ENCODE measurements around the gene NFIA.
"Not testable (repeated sequence)": the region's sequence is repeated elsewhere in the genome, so short reads cannot be mapped to it uniquely, and the experiment has no call there.

NFIA gene

DNA sequence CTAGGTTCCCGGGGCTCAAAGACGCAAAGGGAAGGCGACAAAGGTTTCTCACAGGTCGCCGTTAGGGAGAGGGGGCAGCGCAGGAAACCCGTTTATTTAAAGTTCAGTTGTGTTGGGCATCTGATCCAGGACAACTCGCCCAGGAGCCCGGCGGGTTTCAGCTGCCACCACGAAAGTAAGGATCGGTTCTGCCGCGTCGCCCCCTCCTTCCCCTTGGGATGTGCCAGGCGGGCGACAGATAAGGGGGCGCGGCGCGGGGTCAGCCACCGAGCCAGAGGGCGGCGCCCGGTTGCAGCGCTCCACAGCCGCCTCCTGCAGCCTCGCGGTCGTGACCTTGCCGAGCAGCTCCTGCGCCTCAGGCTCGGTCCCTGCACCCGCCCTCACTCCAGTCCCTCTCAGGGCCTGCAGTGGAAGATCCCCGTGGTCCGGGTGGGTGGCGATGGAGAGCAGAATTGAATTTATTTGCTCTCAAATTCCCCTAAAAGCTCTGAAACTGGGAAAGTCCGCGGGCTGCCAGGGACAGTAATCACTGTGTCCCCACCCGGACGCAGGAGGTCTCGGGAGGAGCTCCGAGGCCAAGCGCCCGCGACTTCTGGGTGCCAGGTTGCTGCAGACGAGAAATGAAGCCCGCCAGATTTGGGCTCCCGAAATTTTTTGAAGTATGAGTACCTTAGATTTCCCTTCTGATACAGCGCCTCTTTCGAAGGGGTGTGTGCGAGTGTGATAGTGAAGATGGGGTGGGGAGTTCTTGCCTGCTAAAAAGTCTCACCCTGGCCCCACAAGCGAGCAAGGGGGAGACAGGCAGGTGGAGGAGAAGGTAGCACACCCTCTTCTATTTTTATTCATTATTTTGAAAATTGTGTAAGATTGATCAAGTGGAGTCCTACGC lies 28.4 kb upstream of the NFIA start:
- peak overlapping the region; percentile 96 for H3K4me3 ChIP-seq
- TF ChIP-seq, protein P1, sequence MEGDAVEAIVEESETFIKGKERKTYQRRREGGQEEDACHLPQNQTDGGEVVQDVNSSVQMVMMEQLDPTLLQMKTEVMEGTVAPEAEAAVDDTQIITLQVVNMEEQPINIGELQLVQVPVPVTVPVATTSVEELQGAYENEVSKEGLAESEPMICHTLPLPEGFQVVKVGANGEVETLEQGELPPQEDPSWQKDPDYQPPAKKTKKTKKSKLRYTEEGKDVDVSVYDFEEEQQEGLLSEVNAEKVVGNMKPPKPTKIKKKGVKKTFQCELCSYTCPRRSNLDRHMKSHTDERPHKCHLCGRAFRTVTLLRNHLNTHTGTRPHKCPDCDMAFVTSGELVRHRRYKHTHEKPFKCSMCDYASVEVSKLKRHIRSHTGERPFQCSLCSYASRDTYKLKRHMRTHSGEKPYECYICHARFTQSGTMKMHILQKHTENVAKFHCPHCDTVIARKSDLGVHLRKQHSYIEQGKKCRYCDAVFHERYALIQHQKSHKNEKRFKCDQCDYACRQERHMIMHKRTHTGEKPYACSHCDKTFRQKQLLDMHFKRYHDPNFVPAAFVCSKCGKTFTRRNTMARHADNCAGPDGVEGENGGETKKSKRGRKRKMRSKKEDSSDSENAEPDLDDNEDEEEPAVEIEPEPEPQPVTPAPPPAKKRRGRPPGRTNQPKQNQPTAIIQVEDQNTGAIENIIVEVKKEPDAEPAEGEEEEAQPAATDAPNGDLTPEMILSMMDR (IDR thresholded peaks at IDR 0.05), result no peak
- no peak for DNase-seq (ENCODE audit: low spot score)
- H3K27ac ChIP-seq, result peak overlapping the region; percentile 89 to 99

DNA sequence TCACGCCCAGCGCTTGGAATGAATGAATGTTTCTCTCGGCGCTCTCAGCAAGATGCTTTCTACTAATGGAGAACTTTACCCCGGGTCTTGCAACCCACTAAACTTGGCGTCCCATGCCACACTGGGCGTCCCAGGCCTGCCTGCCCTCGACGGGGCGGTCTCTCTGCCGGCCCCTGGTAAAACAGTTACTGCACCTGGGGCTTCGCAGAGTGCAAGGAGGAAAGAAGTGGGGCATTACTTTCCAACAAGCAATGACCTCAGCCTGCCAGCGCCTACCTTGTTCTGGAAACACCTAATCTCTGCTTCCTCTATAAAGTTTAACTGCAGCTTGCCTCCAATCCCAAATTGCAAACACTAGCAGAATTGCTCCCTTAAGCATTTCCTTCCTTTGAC lies 27.8 kb upstream of the NFIA start:
- TF ChIP-seq, protein P1 (IDR thresholded peaks at IDR 0.05), result no peak
- H3K27ac ChIP-seq, result peak overlapping the region; percentile 89 to 99
- H3K4me3 ChIP-seq, result peak overlapping the region; percentile 96
- DNase-seq (ENCODE audit: low spot score), result no peak

DNA sequence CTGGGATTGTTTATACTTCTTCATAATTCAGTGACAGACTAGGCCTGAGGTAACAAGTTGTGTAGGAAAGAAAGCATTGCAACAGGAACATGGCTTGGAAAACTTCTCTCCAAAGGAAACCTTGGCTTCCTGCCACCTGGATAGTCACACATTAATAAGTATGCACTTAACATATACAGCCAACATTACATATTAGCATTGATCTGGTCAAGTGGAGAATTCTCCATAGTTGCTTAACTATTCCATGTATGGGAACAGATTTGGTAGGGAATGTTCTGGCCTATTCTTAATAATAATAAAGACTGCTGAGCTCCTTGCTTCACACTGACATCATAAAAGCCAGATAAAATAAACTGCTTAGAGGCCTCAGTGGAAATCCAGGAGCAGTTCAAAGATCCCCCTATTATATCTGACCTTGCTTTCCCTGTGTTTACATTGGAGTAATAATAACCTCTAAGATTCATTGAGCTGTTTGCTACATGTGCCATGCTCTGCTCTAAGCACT lies 27.2 kb upstream of the NFIA start:
- Histone ChIP-seq H3K27ac (peak overlapping the region; percentile 89 to 99), H3K4me3 (no peak overlapping the region)
- no peak for DNase-seq (ENCODE audit: low spot score)
- TF ChIP-seq, protein P1 (IDR thresholded peaks at IDR 0.05), result no peak

DNA sequence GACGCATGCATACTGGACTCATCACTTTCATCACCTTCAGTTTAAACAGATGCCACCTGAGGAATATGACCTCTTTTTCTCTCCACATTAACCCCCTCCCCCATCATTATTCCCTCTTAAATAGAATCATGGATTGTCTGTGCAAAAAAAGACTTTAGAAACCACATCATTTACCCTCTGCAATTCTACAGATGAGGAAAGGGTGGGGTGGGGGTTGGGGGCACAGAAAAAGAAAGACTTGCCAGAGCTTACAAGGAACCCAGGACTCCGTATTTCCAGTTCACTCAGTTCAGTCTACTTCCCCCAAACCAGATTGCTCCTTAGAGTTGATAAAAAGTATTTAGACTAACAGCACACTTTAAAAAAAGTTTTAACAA lies 26.2 kb upstream of the NFIA start:
- Histone ChIP-seq H3K27ac (peak overlapping the region; percentile 89 to 99), H3K4me3 (peak overlapping the region; percentile 82)
- TF ChIP-seq, protein P1 (IDR thresholded peaks at IDR 0.05), result no peak
- DNase-seq (ENCODE audit: low spot score), result no peak

DNA sequence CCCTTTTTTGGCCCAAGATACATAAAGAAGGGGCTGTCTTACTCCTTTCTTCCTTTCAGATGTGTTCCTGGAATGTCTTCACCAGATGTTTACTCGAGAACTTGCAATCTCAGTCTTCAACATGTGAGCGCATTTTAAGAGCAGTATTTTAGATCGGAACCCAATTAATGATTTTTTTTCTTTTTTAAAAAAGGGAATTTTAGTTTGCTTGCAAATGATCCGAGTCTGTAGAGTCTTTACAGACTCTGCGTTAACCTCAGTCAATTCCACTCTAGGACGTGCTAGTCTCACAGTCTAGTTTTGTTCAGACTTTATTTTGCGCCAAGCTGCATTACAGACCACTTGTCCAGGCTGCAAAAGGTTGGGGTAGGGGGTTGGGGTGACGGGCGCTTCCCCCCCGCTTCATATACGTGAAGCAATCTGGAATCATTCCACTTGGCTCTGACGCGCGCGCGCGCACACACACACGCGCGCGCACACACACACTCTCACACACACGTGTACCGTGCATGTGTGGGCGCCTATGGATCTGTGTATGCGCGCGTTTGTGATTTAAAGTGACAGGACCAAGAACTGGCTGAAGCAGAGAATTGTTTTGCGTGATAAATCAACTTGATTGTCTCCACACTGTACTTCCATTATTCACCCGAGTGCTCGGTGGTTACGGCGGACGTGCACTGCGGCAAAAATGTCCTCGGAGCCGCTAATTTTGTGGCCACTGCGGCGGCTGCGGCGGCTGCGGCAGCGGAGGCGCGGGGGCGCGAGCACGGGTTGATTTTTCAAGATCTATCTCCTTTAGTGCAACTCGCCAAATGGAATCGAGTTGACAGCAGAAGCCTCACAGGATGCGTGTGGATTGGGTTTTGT lies 25.6 kb upstream of the NFIA start:
- TF ChIP-seq, protein P1 (IDR thresholded peaks at IDR 0.05), result no peak
- H3K4me3 ChIP-seq, result peak overlapping the region; percentile 82
- no peak for DNase-seq (ENCODE audit: low spot score)
- H3K27ac ChIP-seq, result peak overlapping the region; percentile 89 to 99

DNA sequence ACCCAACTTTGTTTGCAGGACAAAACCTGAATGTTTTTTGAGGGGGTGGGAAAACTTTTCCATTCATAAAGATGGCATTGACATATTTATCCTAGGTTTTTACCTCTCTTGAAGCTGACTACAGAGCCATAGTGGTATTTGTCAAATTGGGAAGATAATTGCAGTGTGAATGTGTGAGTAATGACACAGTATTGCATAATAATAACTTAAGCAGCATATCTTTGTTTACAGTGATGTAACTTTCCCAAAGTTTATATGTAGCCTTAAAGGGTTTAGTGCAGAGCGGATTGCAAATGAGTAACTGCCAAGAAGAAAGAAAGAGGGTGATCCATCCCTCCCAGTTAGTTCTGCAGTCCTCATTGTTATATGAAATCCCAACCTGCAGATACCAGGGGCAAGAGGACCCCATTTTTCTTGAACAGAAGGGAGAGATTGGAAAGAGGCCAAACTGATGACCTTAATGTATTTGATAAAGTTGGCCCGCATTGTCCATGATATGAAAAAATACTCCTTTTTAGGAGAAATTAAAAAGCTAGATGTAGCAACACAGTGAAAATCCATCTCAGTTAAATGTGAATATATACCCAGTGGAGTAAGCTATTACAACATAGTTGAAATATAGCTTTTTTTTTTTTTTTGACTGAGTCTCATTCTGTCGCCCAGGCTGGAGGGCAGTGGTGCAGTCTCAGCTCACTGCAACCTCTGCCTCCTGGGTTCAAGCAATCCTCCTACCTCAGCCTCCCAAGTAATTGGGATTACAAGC lies 23.7 kb upstream of the NFIA start:
- no peak for DNase-seq (ENCODE audit: low spot score)
- H3K4me3 ChIP-seq, result no peak overlapping the region
- TF ChIP-seq, protein P1 (IDR thresholded peaks at IDR 0.05), result no peak
- no peak overlapping the region for H3K27ac ChIP-seq

DNA sequence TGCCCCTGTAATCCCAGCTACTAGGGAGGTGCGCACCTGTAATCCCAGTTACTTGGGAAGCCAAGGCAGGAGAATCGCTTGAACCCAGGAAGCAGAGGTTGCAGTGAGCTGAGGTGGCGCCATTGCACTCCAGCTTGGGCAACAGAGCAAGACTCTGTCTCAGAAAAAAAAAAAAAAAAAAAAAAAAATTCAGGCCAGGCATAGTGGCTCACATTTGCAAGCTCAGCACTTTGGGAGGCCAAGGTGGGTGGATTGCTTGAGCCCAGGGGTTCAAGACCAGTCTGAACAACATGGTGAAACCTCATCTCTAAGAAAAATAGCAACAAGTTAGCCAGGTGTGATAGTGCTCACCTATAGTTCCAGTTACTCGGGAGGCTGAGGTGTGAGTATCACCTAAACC lies 20.8 kb upstream of the NFIA start:
- not testable (repeated sequence) for H3K4me3 ChIP-seq; H3K27ac ChIP-seq; DNase-seq (ENCODE audit: low spot score)

All from coronary artery (tissue), 2 donors.